K562 (cell line): Measurements from ENCODE around the gene CDC42EP2. TPM values are rescaled to one million over a fixed set of nuclear protein-coding genes. Genes with fewer than 3 reads are reported as not detected.

Experiments used
- CC2D1A ChIP-seq: fragments of 450-650 bp; IDR thresholded peaks from 2 replicates; pipeline ENCODE4 v1.6.1; 2017; ENCODE audit warnings: mild to moderate bottlenecking
- CHD1 ChIP-seq: fragments of 200-600 bp; sonication (generic); IDR thresholded peaks from one replicate; pipeline ENCODE4 v1.6.1; 2012; ENCODE audit warnings: mild to moderate bottlenecking, moderate library complexity, low read length, inconsistent platforms
- CTBP1 ChIP-seq: fragments of 450-650 bp; IDR thresholded peaks from 2 replicates; pipeline ENCODE4 v1.6.1; 2016; ENCODE audit warnings: borderline replicate concordance
- DEAF1 ChIP-seq: fragments of 450-650 bp; formaldehyde crosslinking; IDR thresholded peaks from 2 replicates; pipeline ENCODE4 v1.4.0; 2020; ENCODE audit warnings: mild to moderate bottlenecking, moderate library complexity
- GATAD2A ChIP-seq: fragments of 450-650 bp; IDR thresholded peaks from 2 replicates; pipeline ENCODE4 v1.6.1; 2017
- POLR2G ChIP-seq: fragments of 200-400 bp; formaldehyde crosslinking; IDR thresholded peaks from 2 replicates; pipeline ENCODE4 v1.6.1; 2017; ENCODE audit warnings: low read depth, mild to moderate bottlenecking, antibody characterized with exemption, low read length, moderate library complexity
- RB1 ChIP-seq: fragments of 450-650 bp; IDR thresholded peaks from 2 replicates; pipeline ENCODE4 v1.6.1; 2017; ENCODE audit warnings: low read depth, mild to moderate bottlenecking
- SP1 ChIP-seq: sonication (generic); formaldehyde crosslinking; IDR thresholded peaks from 2 replicates; pipeline ENCODE4 v1.8.1; 2022; ENCODE audit warnings: mild to moderate bottlenecking, missing genetic modification reagents
- TAL1 ChIP-seq: fragments of 450-650 bp; IDR thresholded peaks from 2 replicates; pipeline ENCODE4 v1.6.1; 2016; ENCODE audit warnings: mild to moderate bottlenecking
- TOE1 ChIP-seq, 2 experiments: fragments of 450-650 bp in 1 of 2; sonication (generic) in 1 of 2; formaldehyde crosslinking in 1 of 2; IDR thresholded peaks; 2 replicates each; pipeline versions ENCODE4 v1.7.1 to v1.8.0; 2016 to 2022; ENCODE audit warnings: borderline replicate concordance in 2 of 2, mild to moderate bottlenecking in 2 of 2, antibody characterized with exemption in 1 of 2, inconsistent platforms in 1 of 2, low read depth in 1 of 2, missing genetic modification reagents in 1 of 2, moderate library complexity in 1 of 2
- UBTF ChIP-seq, 2 experiments: IDR thresholded peaks; 2 replicates each; pipeline ENCODE4 v1.6.1; 2012; ENCODE audit warnings: improper control_type of control experiment in 2 of 2, low read depth in 2 of 2, low read length in 2 of 2, borderline replicate concordance in 1 of 2
- polyA plus RNA-seq, 8 experiments: library from polyadenylated mRNA; depleted of rRNA in 4 of 8; stranded (reverse) in 5 of 8; unstranded in 3 of 8; fragments of >200 nt; fragmentation: Nextera tagmentation in 2 of 8; fragmentation: Illumina TruSeq in 1 of 8; extraction: Ambion mirVana in 2 of 8; extraction: Trizol in 1 of 8; gene quantifications; 2 replicates each; pipeline versions ENCODE4 v1.2.1 to v1.2.3, GENCODE V29; 2011 to 2014; ENCODE audit warnings: inconsistent platforms in 1 of 8, missing spikeins in 1 of 8
- total RNA-seq, 7 experiments: library from RNA; depleted of rRNA in 6 of 7; stranded (reverse); fragments of >200 nt in 6 of 7; fragmentation: Illumina TruSeq in 2 of 7; extraction: Trizol in 2 of 7; gene quantifications; 2 replicates each; pipeline versions ENCODE4 v1.2.1 to v1.2.3, GENCODE V29; 2011 to 2021; ENCODE audit warnings: low replicate concordance in 1 of 7
- TF ChIP-seq, protein P1 (sequence below): fragments of 450-650 bp; formaldehyde crosslinking; IDR thresholded peaks from 2 replicates; pipeline ENCODE4 v1.4.0; 2020; ENCODE audit warnings: mild to moderate bottlenecking, mixed read lengths

The CDC42EP2 gene
- total and polyA plus RNA-seq, 9 of the 15 experiments (the other 6 are each of a cell fraction or from before 2014, with no cell fraction given): 0.27 to 3.5 (median 0.83) TPM; not detected in 1

DNA sequence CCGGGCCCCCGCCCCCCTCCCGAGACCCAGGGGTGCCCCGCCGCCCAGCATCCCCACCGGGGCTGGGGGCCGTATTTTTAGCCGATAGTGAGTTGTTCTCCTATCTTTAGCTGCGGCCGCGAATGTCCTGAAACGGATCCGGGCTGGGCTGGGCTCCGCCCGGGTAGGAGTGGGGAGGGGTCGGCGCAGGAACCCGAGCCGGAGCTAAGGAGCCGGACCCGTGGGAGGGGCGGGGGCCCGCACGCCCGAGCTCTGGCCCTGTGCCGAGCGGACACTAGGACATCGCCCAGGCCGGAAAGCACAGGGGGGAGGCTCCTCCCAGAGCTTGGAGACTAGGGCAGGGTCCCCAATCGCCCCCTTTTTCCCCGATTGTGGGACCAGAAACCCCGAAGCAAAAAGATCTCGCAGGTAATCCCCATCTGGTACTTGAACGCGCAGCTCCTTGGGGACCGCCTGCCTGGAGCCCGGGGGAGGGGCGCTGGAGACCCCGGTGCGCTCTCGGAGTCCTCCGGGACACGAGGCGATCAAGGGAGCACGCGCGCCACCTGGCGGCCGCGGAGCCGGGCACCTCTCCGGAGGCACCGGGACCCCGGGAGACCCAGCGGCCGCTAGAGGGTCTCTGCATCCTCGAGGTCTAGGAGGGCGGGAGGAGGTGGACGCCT is 669 bp downstream of the CDC42EP2 start (continued):
- TF ChIP-seq POLR2G: peak; percentile 71
- TF ChIP-seq SP1: peak; percentile 26; the same call in 1 of the 2 replicates
- TF ChIP-seq CC2D1A: 0 out of 2 replicates have a peak, but pooled peaks have one; percentile 33
- peak; percentile 73 for TF ChIP-seq DEAF1
- no peak for TF ChIP-seq CHD1
- TF ChIP-seq UBTF (IDR thresholded peaks at IDR 0.05; ENCODE audit: borderline replicate concordance in 1 of 2, low read depth in 2 of 2, low read length in 2 of 2): peak in 1 of 2 experiments; percentile 48; a peak in 1 of 4 replicates
- TF ChIP-seq, protein P1, sequence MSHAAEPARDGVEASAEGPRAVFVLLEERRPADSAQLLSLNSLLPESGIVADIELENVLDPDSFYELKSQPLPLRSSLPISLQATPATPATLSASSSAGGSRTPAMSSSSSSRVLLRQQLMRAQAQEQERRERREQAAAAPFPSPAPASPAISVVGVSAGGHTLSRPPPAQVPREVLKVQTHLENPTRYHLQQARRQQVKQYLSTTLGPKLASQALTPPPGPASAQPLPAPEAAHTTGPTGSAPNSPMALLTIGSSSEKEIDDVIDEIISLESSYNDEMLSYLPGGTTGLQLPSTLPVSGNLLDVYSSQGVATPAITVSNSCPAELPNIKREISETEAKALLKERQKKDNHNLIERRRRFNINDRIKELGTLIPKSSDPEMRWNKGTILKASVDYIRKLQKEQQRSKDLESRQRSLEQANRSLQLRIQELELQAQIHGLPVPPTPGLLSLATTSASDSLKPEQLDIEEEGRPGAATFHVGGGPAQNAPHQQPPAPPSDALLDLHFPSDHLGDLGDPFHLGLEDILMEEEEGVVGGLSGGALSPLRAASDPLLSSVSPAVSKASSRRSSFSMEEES (CRISPR knock-in tag): no peak
- TF ChIP-seq CTBP1: peak; percentile 67
- peak; percentile 53; the same call in 1 of the 2 replicates for TF ChIP-seq RB1
- TF ChIP-seq TAL1: no peak
- peak; percentile 94 for TF ChIP-seq GATAD2A
- peak; percentile 21; the same call in 1 of the 2 replicates for TF ChIP-seq TOE1 (IDR thresholded peaks at IDR 0.05; ENCODE audit: borderline replicate concordance)
- TF ChIP-seq TOE1 (CRISPR knock-in tag; IDR thresholded peaks at IDR 0.05; ENCODE audit: borderline replicate concordance, low read depth): no peak
